OCI-LY7 (cell line): ENCODE results near the gene EMCN. TPM values are rescaled to one million over a fixed set of nuclear protein-coding genes. Genes with fewer than 3 reads are reported as not detected.

Experiments used
- BruUV-seq: library from RNA; stranded (reverse); fragments of 400-500 nt; replicated peaks from 2 replicates; lab custom pipeline; 2021; lab: Mats Ljungman, UMichigan
- CTCF ChIA-PET: fragments of 300-600 bp; sonication (Branson Sonifier 250); formaldehyde crosslinking; loops from one replicate; lab custom pipeline; 2022; ENCODE audit warnings: antibody characterized with exemption; ENCODE audit not compliant: unreplicated experiment; lab: Charles Lee
- POLR2A ChIA-PET: fragments of 300-600 bp; sonication (Branson Sonifier 250); formaldehyde crosslinking; loops from one replicate; lab custom pipeline; 2022; ENCODE audit warnings: antibody characterized with exemption; lab: Charles Lee
- DNase-seq: peaks from one replicate; pipeline ENCODE4 v3.0.0-alpha.2; 2015; ENCODE audit warnings: low spot score
- H2AFZ ChIP-seq: fragments of 200-600 bp; sonication (generic), shearing (Covaris generic); 2 replicates; pipeline ENCODE4 v1.6.1; 2014; ENCODE audit warnings: mild to moderate bottlenecking, antibody characterized with exemption, low read length, moderate library complexity
- H3K27ac ChIP-seq: fragments of 200-600 bp; sonication (generic); 2 replicates; pipeline ENCODE4 v1.5.1; 2014; ENCODE audit warnings: mixed run types, low read depth, mild to moderate bottlenecking, moderate library complexity, low read length, inconsistent platforms; ENCODE audit not compliant: poor library complexity, severe bottlenecking
- H3K36me3 ChIP-seq: fragments of 200-600 bp; sonication (generic); 2 replicates; pipeline ENCODE4 v1.6.1; 2014; ENCODE audit warnings: mild to moderate bottlenecking, antibody characterized with exemption, low read length, moderate library complexity, mixed read lengths; ENCODE audit not compliant: insufficient read depth
- H3K4me1 ChIP-seq: fragments of 200-600 bp; sonication (generic); 2 replicates; pipeline ENCODE4 v1.5.1; 2014; ENCODE audit warnings: mild to moderate bottlenecking, low read length; ENCODE audit not compliant: insufficient read depth, poor library complexity, severe bottlenecking
- H3K4me2 ChIP-seq: fragments of 200-600 bp; sonication (generic); 2 replicates; pipeline ENCODE4 v1.6.1; 2014; ENCODE audit warnings: mild to moderate bottlenecking, low read length
- H3K4me3 ChIP-seq: fragments of 200-600 bp; sonication (generic); 2 replicates; pipeline ENCODE4 v1.5.1; 2014; ENCODE audit warnings: mild to moderate bottlenecking, low read depth, low read length; ENCODE audit not compliant: poor library complexity, severe bottlenecking
- H3K79me2 ChIP-seq: fragments of 200-600 bp; sonication (generic); 2 replicates; pipeline ENCODE4 v1.6.1; 2016; ENCODE audit warnings: low read depth, mild to moderate bottlenecking, low read length, moderate library complexity, mixed read lengths; ENCODE audit not compliant: insufficient read depth
- H3K9me2 ChIP-seq: fragments of 200-600 bp; sonication (generic); 2 replicates; pipeline ENCODE4 v1.6.1; 2016; ENCODE audit warnings: mild to moderate bottlenecking, low read length, mixed read lengths; ENCODE audit not compliant: insufficient read depth
- H3K9me3 ChIP-seq: fragments of 200-600 bp; sonication (generic); 2 replicates; pipeline ENCODE4 v1.6.1; 2014; ENCODE audit warnings: mild to moderate bottlenecking, mixed run types, low read length, mixed read lengths
- H4K20me1 ChIP-seq: fragments of 200-600 bp; sonication (generic); 2 replicates; pipeline ENCODE4 v1.6.1; 2014; ENCODE audit warnings: mild to moderate bottlenecking, antibody characterized with exemption, low read length, moderate library complexity, mixed read lengths; ENCODE audit not compliant: insufficient read depth
- CTCF ChIP-seq: fragments of 200-600 bp; sonication (generic); conservative IDR thresholded peaks from 2 replicates; pipeline ENCODE4 v1.5.1; 2014; ENCODE audit warnings: mild to moderate bottlenecking, antibody characterized with exemption, low read length, moderate library complexity, mixed read lengths
- EZH2phosphoT487 ChIP-seq: fragments of 200-600 bp; sonication (generic); IDR thresholded peaks from 2 replicates; pipeline ENCODE4 v1.6.1; 2018; ENCODE audit warnings: low read depth, borderline replicate concordance, mild to moderate bottlenecking, mixed run types, antibody characterized with exemption, low read length, moderate library complexity, mixed read lengths
- intact Hi-C: fragments of 100-400 bp; cut with micrococcal nuclease; formaldehyde crosslinking; loops from one replicate; pipeline ENCODE4 v1.10.0; 2022; ENCODE audit not compliant: unreplicated experiment
- total RNA-seq, 2 experiments: library from RNA; depleted of rRNA in 1 of 2; stranded (reverse); fragments of >200 nt in 1 of 2; shearing (Covaris generic) in 1 of 2; gene quantifications; 2 replicates each; pipeline ENCODE4 v1.2.3, GENCODE V29; 2014 to 2022

Gene EMCN
- total RNA-seq, 2 experiments from 2014 or later = not detected

GRCh38 chr4:100372432-100372831, 145.4 kb downstream of the EMCN start:
- intact Hi-C loops = no loop called here
- Histone ChIP-seq H3K36me3 (no peaks in the 10 kb centered on the region), H3K4me2 (no peak overlapping the region), H2AFZ (no peak overlapping the region), H3K4me1 (no peaks in the 10 kb centered on the region), H3K9me2 (no peaks in the 10 kb centered on the region), H3K79me2 (no peaks in the 10 kb centered on the region), H4K20me1 (no peaks in the 10 kb centered on the region), H3K4me3 (no peak overlapping the region), H3K9me3 (no peaks in the 10 kb centered on the region), H3K27ac (no peak overlapping the region)
- no TSS peak for BruUV-seq
- ChIA-PET CTCF (interaction anchor here (0.5 kb wide), 1 partner anchor 1089 kb away, joined by 3 read pairs; no protein-coding TSS in a partner anchor), POLR2A (no interaction called here)
- peak; percentile 56 for TF ChIP-seq CTCF
- TF ChIP-seq EZH2phosphoT487 = no peak
- DNase-seq = peak; percentile 3

GRCh38 chr4:100369871-100370270, 148.0 kb downstream of the EMCN start:
- Histone ChIP-seq H3K9me2 (no peaks in the 10 kb centered on the region), H3K36me3 (no peaks in the 10 kb centered on the region), H3K27ac (no peak overlapping the region), H3K9me3 (no peaks in the 10 kb centered on the region), H3K4me1 (no peaks in the 10 kb centered on the region), H3K79me2 (no peaks in the 10 kb centered on the region), H3K4me2 (no peak overlapping the region), H4K20me1 (no peaks in the 10 kb centered on the region), H2AFZ (no peak overlapping the region), H3K4me3 (no peak overlapping the region)
- intact Hi-C loops = no loop called here
- no peak for TF ChIP-seq CTCF
- no peak for TF ChIP-seq EZH2phosphoT487
- DNase-seq = no peak
- CTCF ChIA-PET = no interaction called here
- POLR2A ChIA-PET = no interaction called here
- BruUV-seq = no TSS peak

- CTCF ChIA-PET = no interaction called here
Measured at GRCh38 chr4:100367451-100367850, 150.4 kb downstream of the EMCN start.

More at GRCh38 chr4:100367451-100367850, 150.4 kb downstream of the EMCN start:
- Histone ChIP-seq H2AFZ (no peak overlapping the region), H4K20me1 (no peaks in the 10 kb centered on the region), H3K4me2 (no peak overlapping the region), H3K36me3 (no peaks in the 10 kb centered on the region), H3K4me3 (no peak overlapping the region), H3K79me2 (no peaks in the 10 kb centered on the region), H3K9me2 (no peaks in the 10 kb centered on the region), H3K9me3 (no peaks in the 10 kb centered on the region), H3K4me1 (no peaks in the 10 kb centered on the region), H3K27ac (no peak overlapping the region)
- BruUV-seq = no TSS peak
- intact Hi-C loops = no loop called here
- POLR2A ChIA-PET = no interaction called here
- DNase-seq = no peak
- no peak for TF ChIP-seq EZH2phosphoT487
